HCT116 (cell line): ENCODE measurements around the gene HEXIM1. TPM values are rescaled to one million over a fixed set of nuclear protein-coding genes. Genes with fewer than 3 reads are reported as not detected.

Experiments used
- ATAC-seq: fragments of 200-7000 bp; cut with Tn5 transposase; 2 replicates; pipeline ENCODE4 v1.9.1; 2020; ENCODE audit warnings: mild to moderate bottlenecking, moderate library complexity
- BruUV-seq: library from RNA; stranded (reverse); fragments of 400-500 nt; replicated peaks from 2 replicates; lab custom pipeline; 2021; lab: Mats Ljungman, UMichigan
- CTCF ChIA-PET: fragments of 300-600 bp; sonication (Branson Sonifier 250); formaldehyde crosslinking; loops from one replicate; lab custom pipeline; 2021; ENCODE audit warnings: antibody characterized with exemption; lab: Charles Lee
- POLR2A ChIA-PET: fragments of 300-600, 350-600 bp; sonication (Branson Sonifier 250); formaldehyde crosslinking; loops from one replicate; lab custom pipeline; 2021; ENCODE audit warnings: antibody characterized with exemption; lab: Charles Lee
- RAD21 ChIA-PET, 2 experiments: fragments of 300-600 bp; sonication (Branson Sonifier 250); formaldehyde crosslinking; loops; one replicate each; lab custom pipeline; 2023; ENCODE audit warnings: low total read pairs in 2 of 2; ENCODE audit not compliant: uncharacterized antibody in 2 of 2, unreplicated experiment in 2 of 2, low non-redundant PET in 1 of 2; lab: Charles Lee
- DNase-seq: peaks from one replicate; pipeline ENCODE4 v3.0.0-alpha.2; 2010; ENCODE audit warnings: low read depth, low spot score
- H2AFZ ChIP-seq: fragments of 200-600 bp; shearing (Covaris generic), sonication (generic); 2 replicates; pipeline ENCODE4 v1.6.1; 2017; ENCODE audit warnings: low read depth, mixed run types, mixed read lengths, antibody characterized with exemption, low read length; ENCODE audit not compliant: poor library complexity, severe bottlenecking
- H3K27ac ChIP-seq: 2 replicates; pipeline ENCODE4 v1.5.1; 2012; ENCODE audit warnings: low read depth, low read length
- H3K27me3 ChIP-seq: fragments of 200-600 bp; sonication (generic); 2 replicates; pipeline ENCODE4 v1.6.1; 2016; ENCODE audit warnings: mixed run types, low read length, mixed read lengths; ENCODE audit not compliant: insufficient read depth
- H3K36me3 ChIP-seq, 2 experiments: fragments of 200-500 bp in 1 of 2; fragments of 200-600 bp in 1 of 2; sonication (Bioruptor generic) in 1 of 2; sonication (generic) in 1 of 2; 2 replicates each; pipeline versions ENCODE4 v1.5.1 to v1.6.1; 2014 to 2016; ENCODE audit warnings: low read length in 2 of 2, inconsistent platforms in 1 of 2, mixed read lengths in 1 of 2, mixed run types in 1 of 2; ENCODE audit not compliant: insufficient read depth in 2 of 2, control insufficient read depth in 1 of 2
- H3K4me1 ChIP-seq, 2 experiments: fragments of 200-600 bp in 1 of 2; sonication (generic) in 1 of 2; 2 replicates each; pipeline versions ENCODE4 v1.5.1 to v1.6.1; 2012 to 2017; ENCODE audit warnings: low read length in 2 of 2, inconsistent platforms in 1 of 2, mild to moderate bottlenecking in 1 of 2, mixed read lengths in 1 of 2, mixed run types in 1 of 2, moderate library complexity in 1 of 2; ENCODE audit not compliant: insufficient read depth in 2 of 2, control insufficient read depth in 1 of 2
- H3K4me2 ChIP-seq: fragments of 200-600 bp; sonication (generic); 2 replicates; pipeline ENCODE4 v1.6.1; 2017; ENCODE audit warnings: mixed run types, low read length, mixed read lengths
- H3K4me3 ChIP-seq, 2 experiments: fragments of 200-600 bp in 1 of 2; sonication (generic) in 1 of 2; replicated peaks in 1 of 2; 2 replicates each; pipeline ENCODE4 v1.5.1; 2011 to 2016; ENCODE audit warnings: low read length in 2 of 2, control low read depth in 1 of 2, low read depth in 1 of 2, mild to moderate bottlenecking in 1 of 2, mixed read lengths in 1 of 2, mixed run types in 1 of 2
- H3K79me2 ChIP-seq: fragments of 200-600 bp; sonication (generic); 2 replicates; pipeline ENCODE4 v1.6.1; 2017; ENCODE audit warnings: mild to moderate bottlenecking, mixed run types, low read length, moderate library complexity, mixed read lengths; ENCODE audit not compliant: insufficient read depth
- H3K9ac ChIP-seq: fragments of 200-600 bp; sonication (generic); 2 replicates; pipeline ENCODE4 v1.6.1; 2016; ENCODE audit warnings: low read length, mixed read lengths
- H3K9me2 ChIP-seq: fragments of 200-600 bp; sonication (generic), shearing (Covaris generic); 2 replicates; pipeline ENCODE4 v1.6.1; 2017; ENCODE audit warnings: mixed run types, mild to moderate bottlenecking, moderate library complexity; ENCODE audit not compliant: insufficient read depth
- H3K9me3 ChIP-seq, 2 experiments: fragments of 200-500 bp in 1 of 2; fragments of 200-600 bp in 1 of 2; sonication (Bioruptor generic) in 1 of 2; sonication (generic) in 1 of 2; 2 replicates each; pipeline ENCODE4 v1.6.1; 2014 to 2017; ENCODE audit warnings: low read length in 2 of 2, mixed read lengths in 2 of 2, inconsistent platforms in 1 of 2, low read depth in 1 of 2, mild to moderate bottlenecking in 1 of 2, mixed run types in 1 of 2, moderate library complexity in 1 of 2; ENCODE audit not compliant: control insufficient read depth in 1 of 2, insufficient read depth in 1 of 2
- H4K20me1 ChIP-seq: fragments of 200-600 bp; sonication (generic), shearing (Covaris generic); 2 replicates; pipeline ENCODE4 v1.6.1; 2017; ENCODE audit warnings: mixed run types, mild to moderate bottlenecking, moderate library complexity; ENCODE audit not compliant: insufficient read depth
- CBX3 ChIP-seq: IDR thresholded peaks from 2 replicates; pipeline ENCODE4 v1.6.1; 2012; ENCODE audit warnings: low read depth
- CEBPB ChIP-seq: IDR thresholded peaks from 2 replicates; pipeline ENCODE4 v1.6.1; 2012; ENCODE audit warnings: low read depth
- EGR1 ChIP-seq: IDR thresholded peaks from 2 replicates; pipeline ENCODE4 v1.6.1; 2012; ENCODE audit warnings: low read depth
- ELF1 ChIP-seq: IDR thresholded peaks from 2 replicates; pipeline ENCODE4 v1.6.1; 2012; ENCODE audit warnings: low read depth, borderline replicate concordance
- EZH2 ChIP-seq: fragments of 200-600 bp; sonication (generic); IDR thresholded peaks from 2 replicates; pipeline ENCODE4 v1.6.1; 2017; ENCODE audit warnings: antibody characterized with exemption, mixed run types
- EZH2phosphoT487 ChIP-seq: fragments of 200-600 bp; IDR thresholded peaks from 2 replicates; pipeline ENCODE4 v1.6.1; 2018; ENCODE audit warnings: antibody characterized with exemption, borderline replicate concordance
- FOSL1 ChIP-seq: IDR thresholded peaks from 2 replicates; pipeline ENCODE4 v1.6.1; 2012; ENCODE audit warnings: low read depth
- JUND ChIP-seq: IDR thresholded peaks from 2 replicates; pipeline ENCODE4 v1.6.1; 2012
- POLR2A ChIP-seq: IDR thresholded peaks from 2 replicates; pipeline ENCODE4 v1.7.0; 2011; ENCODE audit warnings: borderline replicate concordance; ENCODE audit not compliant: insufficient read depth, insufficient read length; ENCODE audit errors: extremely low read depth
- RAD21 ChIP-seq: IDR thresholded peaks from 2 replicates; pipeline ENCODE4 v1.6.1; 2012; ENCODE audit warnings: low read depth, mild to moderate bottlenecking
- YY1 ChIP-seq: IDR thresholded peaks from 2 replicates; pipeline ENCODE4 v1.6.1; 2011; ENCODE audit warnings: low read length, low read depth, moderate library complexity, mild to moderate bottlenecking; ENCODE audit not compliant: insufficient replicate concordance; ENCODE audit errors: extremely low read depth
- ZFX ChIP-seq: fragments of 450-650 bp; IDR thresholded peaks from 2 replicates; pipeline ENCODE4 v1.6.1; 2017
- ZNF274 ChIP-seq: fragments of 200-500 bp; sonication (Bioruptor generic); IDR thresholded peaks from 2 replicates; pipeline ENCODE4 v1.6.1; 2014; ENCODE audit warnings: mild to moderate bottlenecking, low read depth, low read length, inconsistent platforms
- intact Hi-C: fragments of 100-400 bp; cut with micrococcal nuclease; formaldehyde crosslinking; loops from 2 replicates; pipeline ENCODE4 v1.10.0; 2022
- total RNA-seq: library from RNA; stranded (reverse); gene quantifications from one replicate; pipeline ENCODE4 v1.2.1, GENCODE V29; 2021; ENCODE audit not compliant: unreplicated experiment
- TF ChIP-seq, protein P1 (sequence below): IDR thresholded peaks from 2 replicates; pipeline ENCODE4 v1.6.1; 2012
- TF ChIP-seq, protein P2 (sequence below): IDR thresholded peaks from 2 replicates; pipeline ENCODE4 v1.6.1; 2011; ENCODE audit warnings: mild to moderate bottlenecking, low read length, moderate library complexity; ENCODE audit not compliant: insufficient replicate concordance; ENCODE audit errors: extremely low read depth
- TF ChIP-seq, protein P3 (sequence below), 3 experiments: fragments of 200-600 bp in 1 of 3; sonication (generic) in 1 of 3; IDR thresholded peaks in 2 of 3; conservative IDR thresholded peaks in 1 of 3; 2 replicates each; pipeline ENCODE4 v1.5.1; 2012 to 2017; ENCODE audit warnings: low read depth in 2 of 3, low read length in 2 of 3, antibody characterized with exemption in 1 of 3, borderline replicate concordance in 1 of 3, control low read depth in 1 of 3, mild to moderate bottlenecking in 1 of 3, mixed read lengths in 1 of 3, mixed run types in 1 of 3, moderate library complexity in 1 of 3; ENCODE audit not compliant: insufficient read depth in 1 of 3

HEXIM1 gene
- total RNA-seq, 1 experiment from 2014 or later: 58.0 TPM

DNA sequence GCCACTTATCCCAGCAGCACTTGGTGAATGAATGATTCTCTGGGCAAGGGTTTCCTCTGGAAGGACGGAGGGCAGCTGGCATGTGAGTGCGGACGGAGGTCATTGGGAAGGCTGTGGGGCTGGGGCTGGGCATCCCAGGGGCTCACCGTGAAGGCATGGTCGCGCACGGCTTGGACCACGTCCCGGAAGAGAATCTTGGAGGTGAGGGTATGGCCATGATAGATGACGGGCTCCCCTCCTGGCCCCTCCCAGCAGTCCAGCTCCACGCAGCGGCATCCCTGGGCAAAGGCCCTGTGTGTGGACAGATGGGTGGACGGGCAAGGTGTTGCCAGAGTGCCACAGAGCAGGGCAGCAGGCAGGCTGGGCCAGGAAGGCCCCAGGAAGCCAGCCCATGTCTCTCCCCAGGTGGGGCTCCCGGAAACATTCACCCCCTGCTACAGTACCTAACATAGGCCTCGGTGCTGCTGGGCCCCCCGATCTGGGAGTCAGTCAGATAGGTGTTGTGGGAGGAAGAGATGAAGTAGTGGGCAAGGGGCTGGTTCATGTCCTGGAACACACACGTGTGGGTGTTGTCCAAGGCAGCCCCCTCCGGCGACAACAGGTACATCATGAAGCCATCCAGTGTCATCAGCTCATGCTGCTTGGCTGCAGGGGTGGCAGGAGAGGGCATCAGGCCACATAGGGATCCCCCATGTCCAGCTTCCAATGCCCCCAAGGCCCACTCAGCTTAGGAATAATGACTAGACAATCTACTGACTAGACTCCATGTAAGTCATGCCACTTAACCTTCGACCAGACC is 30.2 kb upstream of the HEXIM1 start:
- Histone ChIP-seq H4K20me1 (no peaks in the 10 kb centered on the region), H3K9me3 (no peaks in the 10 kb centered on the region), H3K36me3 (peaks cover 0 to 11% of the 10 kb centered on the region in 2 experiments; a peak in 2 of 4 replicates), H3K27ac (no peak overlapping the region), H3K4me1 (peaks cover 14 to 17% of the 10 kb centered on the region in 2 experiments), H3K27me3 (no peaks in the 10 kb centered on the region), H2AFZ (no peak overlapping the region), H3K9ac (no peak overlapping the region), H3K4me2 (no peak overlapping the region), H3K4me3 (no peak overlapping the region), H3K9me2 (no peaks in the 10 kb centered on the region), H3K79me2 (peaks cover 17% of the 10 kb centered on the region)
- no TSS peak for BruUV-seq
- ChIA-PET CTCF (no interaction called here), RAD21 (no interaction called here)
- intact Hi-C loops: no loop called here
- no peak for DNase-seq
- TF ChIP-seq RAD21 (no peak), ELF1 (no peak), POLR2A (no peak), YY1 (no peak), EGR1 (no peak), EZH2 (no peak), EZH2phosphoT487 (no peak), FOSL1 (no peak), ZNF274 (no peak), CEBPB (no peak), ZFX (no peak), JUND (no peak), CBX3 (no peak)
- TF ChIP-seq, protein P1, sequence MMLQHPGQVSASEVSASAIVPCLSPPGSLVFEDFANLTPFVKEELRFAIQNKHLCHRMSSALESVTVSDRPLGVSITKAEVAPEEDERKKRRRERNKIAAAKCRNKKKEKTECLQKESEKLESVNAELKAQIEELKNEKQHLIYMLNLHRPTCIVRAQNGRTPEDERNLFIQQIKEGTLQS: no peak
- TF ChIP-seq, protein P2, sequence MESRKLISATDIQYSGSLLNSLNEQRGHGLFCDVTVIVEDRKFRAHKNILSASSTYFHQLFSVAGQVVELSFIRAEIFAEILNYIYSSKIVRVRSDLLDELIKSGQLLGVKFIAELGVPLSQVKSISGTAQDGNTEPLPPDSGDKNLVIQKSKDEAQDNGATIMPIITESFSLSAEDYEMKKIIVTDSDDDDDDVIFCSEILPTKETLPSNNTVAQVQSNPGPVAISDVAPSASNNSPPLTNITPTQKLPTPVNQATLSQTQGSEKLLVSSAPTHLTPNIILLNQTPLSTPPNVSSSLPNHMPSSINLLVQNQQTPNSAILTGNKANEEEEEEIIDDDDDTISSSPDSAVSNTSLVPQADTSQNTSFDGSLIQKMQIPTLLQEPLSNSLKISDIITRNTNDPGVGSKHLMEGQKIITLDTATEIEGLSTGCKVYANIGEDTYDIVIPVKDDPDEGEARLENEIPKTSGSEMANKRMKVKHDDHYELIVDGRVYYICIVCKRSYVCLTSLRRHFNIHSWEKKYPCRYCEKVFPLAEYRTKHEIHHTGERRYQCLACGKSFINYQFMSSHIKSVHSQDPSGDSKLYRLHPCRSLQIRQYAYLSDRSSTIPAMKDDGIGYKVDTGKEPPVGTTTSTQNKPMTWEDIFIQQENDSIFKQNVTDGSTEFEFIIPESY: no peak
- TF ChIP-seq, protein P3, sequence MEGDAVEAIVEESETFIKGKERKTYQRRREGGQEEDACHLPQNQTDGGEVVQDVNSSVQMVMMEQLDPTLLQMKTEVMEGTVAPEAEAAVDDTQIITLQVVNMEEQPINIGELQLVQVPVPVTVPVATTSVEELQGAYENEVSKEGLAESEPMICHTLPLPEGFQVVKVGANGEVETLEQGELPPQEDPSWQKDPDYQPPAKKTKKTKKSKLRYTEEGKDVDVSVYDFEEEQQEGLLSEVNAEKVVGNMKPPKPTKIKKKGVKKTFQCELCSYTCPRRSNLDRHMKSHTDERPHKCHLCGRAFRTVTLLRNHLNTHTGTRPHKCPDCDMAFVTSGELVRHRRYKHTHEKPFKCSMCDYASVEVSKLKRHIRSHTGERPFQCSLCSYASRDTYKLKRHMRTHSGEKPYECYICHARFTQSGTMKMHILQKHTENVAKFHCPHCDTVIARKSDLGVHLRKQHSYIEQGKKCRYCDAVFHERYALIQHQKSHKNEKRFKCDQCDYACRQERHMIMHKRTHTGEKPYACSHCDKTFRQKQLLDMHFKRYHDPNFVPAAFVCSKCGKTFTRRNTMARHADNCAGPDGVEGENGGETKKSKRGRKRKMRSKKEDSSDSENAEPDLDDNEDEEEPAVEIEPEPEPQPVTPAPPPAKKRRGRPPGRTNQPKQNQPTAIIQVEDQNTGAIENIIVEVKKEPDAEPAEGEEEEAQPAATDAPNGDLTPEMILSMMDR (IDR thresholded peaks at IDR 0.05 in 2 of 3, conservative IDR thresholded peaks at IDR 0.05 in 1 of 3; ENCODE audit: borderline replicate concordance in 1 of 3, insufficient read depth in 1 of 3, low read depth in 2 of 3, low read length in 2 of 3): no peak
- TF ChIP-seq, all 23 proteins: peak for 0
- ATAC-seq: no peak
- POLR2A ChIA-PET: interaction anchor here (0.8 kb wide), 1 partner anchor 43 kb away, joined by 3 read pairs; the partner anchor contains the start of gene HEXIM2
